Smooth muscle cell (in vitro differentiated cells): ENCODE data around the gene HS6ST2. TPM values are rescaled to one million over a fixed set of nuclear protein-coding genes. Genes with fewer than 3 reads are reported as not detected.
"Not testable (repeated sequence)": the region's sequence is repeated elsewhere in the genome, so short reads cannot be mapped to it uniquely, and the experiment has no call there.

Experiments
- DNase-seq: peaks from one replicate; lab custom pipeline; 2025; ENCODE audit not compliant: unreplicated experiment; lab: John Stamatoyannopoulos, UW
- H2AFZ ChIP-seq: fragments of 200-600 bp; sonication (generic); 2 replicates; pipeline ENCODE4 v1.6.0; 2016; ENCODE audit warnings: antibody characterized with exemption, low read depth, mild to moderate bottlenecking
- H3F3A ChIP-seq: fragments of 200-600 bp; sonication (generic); 2 replicates; pipeline ENCODE4 v1.6.0; 2017; ENCODE audit warnings: antibody characterized with exemption, low read depth
- H3K27ac ChIP-seq: fragments of 200-600 bp; sonication (generic); 2 replicates; pipeline ENCODE4 v1.5.1; 2016; ENCODE audit warnings: low read depth, mild to moderate bottlenecking
- H3K27me3 ChIP-seq: fragments of 200-600 bp; sonication (generic); 2 replicates; pipeline ENCODE4 v1.6.1; 2016; ENCODE audit warnings: low read depth, mild to moderate bottlenecking
- H3K36me3 ChIP-seq: fragments of 200-600 bp; sonication (generic); 2 replicates; pipeline ENCODE4 v1.5.1; 2016; ENCODE audit warnings: low read depth
- H3K4me1 ChIP-seq: fragments of 200-600 bp; sonication (generic); 2 replicates; pipeline ENCODE4 v1.5.1; 2016; ENCODE audit warnings: low read depth
- H3K4me2 ChIP-seq: fragments of 200-600 bp; sonication (generic); 2 replicates; pipeline ENCODE4 v1.6.0; 2016; ENCODE audit warnings: mild to moderate bottlenecking
- H3K4me3 ChIP-seq: fragments of 200-600 bp; sonication (generic); 2 replicates; pipeline ENCODE4 v1.5.1; 2016; ENCODE audit warnings: mild to moderate bottlenecking
- H3K79me2 ChIP-seq: fragments of 200-600 bp; sonication (generic); 2 replicates; pipeline ENCODE4 v1.6.0; 2016; ENCODE audit warnings: low read depth, mild to moderate bottlenecking
- H3K9ac ChIP-seq: fragments of 200-600 bp; sonication (generic); 2 replicates; pipeline ENCODE4 v1.6.0; 2016; ENCODE audit warnings: low read depth
- H3K9me3 ChIP-seq: fragments of 200-600 bp; sonication (generic); replicated peaks from 2 replicates; pipeline ENCODE4 v1.5.1; 2016; ENCODE audit warnings: low read depth
- H4K20me1 ChIP-seq: fragments of 200-600 bp; sonication (generic); 2 replicates; pipeline ENCODE4 v1.6.0; 2016; ENCODE audit warnings: low read depth
- WGBS: methylation state at CpG from one replicate; pipeline ENCODE4 v1.1.7; 2016; ENCODE audit warnings: low lambda C conversion rate; 5-methylcytosine and 5-hydroxymethylcytosine counted together
- polyA plus RNA-seq: library from polyadenylated mRNA; unstranded; fragments of >200 nt; fragmentation: Nextera tagmentation; extraction: Ambion mirVana; gene quantifications from 2 replicates; pipeline ENCODE4 v1.2.1, GENCODE V29; 2016
- total RNA-seq: library from RNA; depleted of rRNA; stranded (reverse); fragments of >200 nt; gene quantifications from 2 replicates; pipeline ENCODE4 v1.2.3, GENCODE V29; 2014
- TF ChIP-seq, protein P1 (sequence below): fragments of 200-600 bp; sonication (generic); IDR thresholded peaks from 2 replicates; pipeline ENCODE4 v1.5.1; 2017; ENCODE audit warnings: borderline replicate concordance, mild to moderate bottlenecking, antibody characterized with exemption; ENCODE audit not compliant: insufficient read depth, poor library complexity, severe bottlenecking

HS6ST2 gene
- total and polyA plus RNA-seq, 2 experiments from 2014 or later: 12.7 to 13.3 TPM

- Histone ChIP-seq H3F3A (no peaks in the 10 kb centered on the region), H4K20me1 (no peaks in the 10 kb centered on the region), H3K9me3 (no peaks in the 10 kb centered on the region), H3K27me3 (no peaks in the 10 kb centered on the region), H3K4me2 (no peak overlapping the region), H3K79me2 (no peaks in the 10 kb centered on the region), H3K9ac (no peak overlapping the region), H3K27ac (no peak overlapping the region), H3K4me3 (no peak overlapping the region), H3K4me1 (no peaks in the 10 kb centered on the region), H2AFZ (no peak overlapping the region), H3K36me3 (no peaks in the 10 kb centered on the region)
- TF ChIP-seq, protein P1, sequence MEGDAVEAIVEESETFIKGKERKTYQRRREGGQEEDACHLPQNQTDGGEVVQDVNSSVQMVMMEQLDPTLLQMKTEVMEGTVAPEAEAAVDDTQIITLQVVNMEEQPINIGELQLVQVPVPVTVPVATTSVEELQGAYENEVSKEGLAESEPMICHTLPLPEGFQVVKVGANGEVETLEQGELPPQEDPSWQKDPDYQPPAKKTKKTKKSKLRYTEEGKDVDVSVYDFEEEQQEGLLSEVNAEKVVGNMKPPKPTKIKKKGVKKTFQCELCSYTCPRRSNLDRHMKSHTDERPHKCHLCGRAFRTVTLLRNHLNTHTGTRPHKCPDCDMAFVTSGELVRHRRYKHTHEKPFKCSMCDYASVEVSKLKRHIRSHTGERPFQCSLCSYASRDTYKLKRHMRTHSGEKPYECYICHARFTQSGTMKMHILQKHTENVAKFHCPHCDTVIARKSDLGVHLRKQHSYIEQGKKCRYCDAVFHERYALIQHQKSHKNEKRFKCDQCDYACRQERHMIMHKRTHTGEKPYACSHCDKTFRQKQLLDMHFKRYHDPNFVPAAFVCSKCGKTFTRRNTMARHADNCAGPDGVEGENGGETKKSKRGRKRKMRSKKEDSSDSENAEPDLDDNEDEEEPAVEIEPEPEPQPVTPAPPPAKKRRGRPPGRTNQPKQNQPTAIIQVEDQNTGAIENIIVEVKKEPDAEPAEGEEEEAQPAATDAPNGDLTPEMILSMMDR: no peak
- DNase-seq: no peak
- 38% methylated on average over 2 of the region's 2 CpGs for WGBS
Observed at GRCh38 chrX:132983496-132983895, 25.1 kb upstream of the HS6ST2 start.

GRCh38 chrX:132980035-132980434 lies 21.6 kb upstream of the HS6ST2 start:
- H3K9ac ChIP-seq, H3F3A ChIP-seq, H3K79me2 ChIP-seq, H3K9me3 ChIP-seq, H4K20me1 ChIP-seq, H3K27ac ChIP-seq, H3K27me3 ChIP-seq, H3K4me1 ChIP-seq, H2AFZ ChIP-seq, DNase-seq, H3K4me3 ChIP-seq, H3K36me3 ChIP-seq, H3K4me2 ChIP-seq: not testable (repeated sequence)
- WGBS: 90% methylated on average over 2 of the region's 2 CpGs

GRCh38 chrX:132968296-132968949 lies 10.0 kb upstream of the HS6ST2 start:
- Histone ChIP-seq H3F3A (no peaks in the 10 kb centered on the region), H3K4me3 (no peak overlapping the region), H3K79me2 (no peaks in the 10 kb centered on the region), H3K9ac (no peak overlapping the region), H3K27me3 (no peaks in the 10 kb centered on the region), H3K27ac (no peak overlapping the region), H3K4me2 (no peak overlapping the region), H3K4me1 (no peaks in the 10 kb centered on the region), H3K9me3 (no peaks in the 10 kb centered on the region), H4K20me1 (no peaks in the 10 kb centered on the region), H3K36me3 (no peaks in the 10 kb centered on the region), H2AFZ (no peak overlapping the region)
- no peak for DNase-seq
- WGBS: 42% methylated on average over 6 of the region's 6 CpGs
- TF ChIP-seq, protein P1: no peak

DNA sequence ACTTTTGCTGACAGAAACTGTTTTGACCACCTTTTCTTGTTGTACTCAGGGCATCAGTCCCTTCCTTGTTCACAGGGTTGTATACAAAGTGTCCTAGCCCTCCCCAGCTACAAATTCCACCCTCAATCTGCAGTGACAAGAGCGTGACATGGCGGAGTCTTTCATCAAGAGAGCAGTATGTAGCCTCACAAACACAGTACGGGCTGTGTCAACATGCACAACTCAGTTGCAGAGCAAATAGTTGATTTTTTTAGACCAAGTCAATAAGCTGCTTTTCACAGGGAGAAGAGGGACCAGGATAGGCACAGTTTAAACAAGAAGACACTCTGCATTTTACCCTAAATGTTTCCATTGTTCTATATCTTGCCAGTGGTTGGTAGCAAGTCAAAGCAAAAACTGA lies 8.6 kb upstream of the HS6ST2 start:
- no peak overlapping the region for H3K4me3 ChIP-seq
- H3F3A ChIP-seq: no peaks in the 10 kb centered on the region
- H3K9ac ChIP-seq: no peak overlapping the region
- no peak overlapping the region for H3K27ac ChIP-seq
- no peaks in the 10 kb centered on the region for H4K20me1 ChIP-seq
- 60% methylated on average over 3 of the region's 3 CpGs for WGBS
- H3K4me2 ChIP-seq: no peak overlapping the region
- H3K79me2 ChIP-seq: no peaks in the 10 kb centered on the region
- DNase-seq: no peak
- H2AFZ ChIP-seq: no peak overlapping the region
- H3K27me3 ChIP-seq: no peaks in the 10 kb centered on the region
- TF ChIP-seq, protein P1: no peak
- H3K36me3 ChIP-seq: no peaks in the 10 kb centered on the region
- H3K9me3 ChIP-seq: no peaks in the 10 kb centered on the region
- no peaks in the 10 kb centered on the region for H3K4me1 ChIP-seq
